ENCODE results near the gene PRKAA1.

The PRKAA1 gene

GRCh38 chr5:40775846-40776657 lies 22.1 kb downstream of the PRKAA1 start:
- ChIA-PET POLR2A (no interaction called here), CTCF (interaction anchor here (1.4 kb wide), 1 partner anchor 18 kb away, joined by 3 read pairs; no protein-coding TSS in a partner anchor)
- TF ChIP-seq CTCF (IDR thresholded peaks at IDR 0.05; ENCODE audit: insufficient read depth, low read length, missing control alignments): no peak

GRCh38 chr5:40775085-40775845 lies 22.9 kb downstream of the PRKAA1 start:
- no peak for TF ChIP-seq CTCF (IDR thresholded peaks at IDR 0.05; ENCODE audit: insufficient read depth, low read length, missing control alignments)
- CTCF ChIA-PET: interaction anchor here (1.4 kb wide), 1 partner anchor 19 kb away, joined by 3 read pairs; no protein-coding TSS in a partner anchor
- no peak overlapping the region for H3K4me3 ChIP-seq (ENCODE audit: low read depth, low read length)
- POLR2A ChIA-PET: no interaction called here
- DNase-seq (ENCODE audit: low read depth, low spot score): no peak

More at GRCh38 chr5:40775846-40776657, 22.1 kb downstream of the PRKAA1 start:
- DNase-seq (ENCODE audit: low read depth, low spot score): no peak
- no peak overlapping the region for H3K4me3 ChIP-seq (ENCODE audit: low read depth, low read length)

- POLR2A ChIA-PET: no interaction called here
- CTCF ChIA-PET: interaction anchor here (1.4 kb wide), 1 partner anchor 20 kb away, joined by 3 read pairs; no protein-coding TSS in a partner anchor
- no peak for TF ChIP-seq CTCF (IDR thresholded peaks at IDR 0.05; ENCODE audit: insufficient read depth, low read length, missing control alignments)
- H3K4me3 ChIP-seq (ENCODE audit: low read depth, low read length): no peak overlapping the region
- DNase-seq (ENCODE audit: low read depth, low spot score): no peak
Measured at GRCh38 chr5:40774623-40775022, 23.6 kb downstream of the PRKAA1 start.

DNA sequence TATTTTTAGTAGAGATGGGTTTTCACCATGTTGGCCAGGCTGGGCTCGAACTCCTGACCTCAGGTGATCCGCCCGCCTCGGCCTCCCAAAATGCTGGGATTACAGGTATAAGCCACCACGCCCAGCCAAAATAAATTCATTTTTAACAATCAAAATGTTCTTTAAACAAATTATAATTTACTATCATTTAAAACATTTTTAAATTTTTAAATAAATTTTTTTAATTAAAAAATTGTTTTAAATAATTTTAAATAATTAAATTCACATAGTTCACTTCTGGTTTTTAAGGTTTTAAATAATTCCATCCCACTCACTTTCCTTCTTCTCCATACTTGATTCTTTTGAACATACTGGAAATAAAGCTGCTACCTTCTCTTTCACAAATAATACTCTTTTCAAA lies 27.4 kb downstream of the PRKAA1 start:
- TF ChIP-seq CTCF (IDR thresholded peaks at IDR 0.05; ENCODE audit: insufficient read depth, low read length, missing control alignments): no peak
- no peak overlapping the region for H3K4me3 ChIP-seq (ENCODE audit: low read depth, low read length)
- ChIA-PET CTCF (interaction anchor here (1.0 to 1.8 kb wide), 3 partner anchors 8 to 27 kb away, joined by 3 to 8 read pairs (median 3); no protein-coding TSS in a partner anchor), POLR2A (no interaction called here)
- no peak for DNase-seq (ENCODE audit: low read depth, low spot score)

DNA sequence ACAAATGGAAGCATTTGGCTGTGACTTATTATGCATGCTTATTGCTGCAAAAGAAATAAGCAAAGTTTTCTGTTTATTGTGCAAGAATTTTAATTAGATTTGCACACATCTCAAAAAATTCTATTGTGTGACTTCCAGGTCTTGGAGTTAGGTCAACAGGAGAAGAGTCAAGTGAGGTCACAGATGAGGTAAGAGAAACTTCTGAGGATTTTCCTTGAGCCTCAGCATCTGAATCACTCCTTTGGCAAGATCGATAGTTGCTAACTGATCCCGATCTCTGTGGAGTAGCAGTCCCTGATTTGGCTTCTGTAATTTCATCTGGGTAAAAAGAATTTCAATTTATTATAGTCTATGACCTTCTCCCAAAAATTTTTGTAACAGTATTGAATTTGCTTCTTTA lies 35.5 kb downstream of the PRKAA1 start:
- POLR2A ChIA-PET: no interaction called here
- CTCF ChIA-PET: interaction anchor here (0.7 to 2.1 kb wide), 2 partner anchors 8 to 15 kb away, joined by 3 to 8 read pairs; no protein-coding TSS in a partner anchor
- no peak for DNase-seq (ENCODE audit: low read depth, low spot score)
- H3K4me3 ChIP-seq (ENCODE audit: low read depth, low read length): no peak overlapping the region
- no peak for TF ChIP-seq CTCF (IDR thresholded peaks at IDR 0.05; ENCODE audit: insufficient read depth, low read length, missing control alignments)

- H3K4me3 ChIP-seq (ENCODE audit: low read depth, low read length): no peak overlapping the region
- POLR2A ChIA-PET: no interaction called here
- no peak for DNase-seq (ENCODE audit: low read depth, low spot score)
- TF ChIP-seq CTCF (IDR thresholded peaks at IDR 0.05; ENCODE audit: insufficient read depth, low read length, missing control alignments): no peak
- CTCF ChIA-PET: interaction anchor here (0.6 to 1.1 kb wide), 2 partner anchors 8 to 13 kb away, joined by 3 read pairs; no protein-coding TSS in a partner anchor
Measured at GRCh38 chr5:40757400-40757799, 40.8 kb downstream of the PRKAA1 start.

Measured in AG04449 (cell line).